Chondrocyte (in vitro differentiated cells): ENCODE data around the gene A2M. TPM values are rescaled to one million over a fixed set of nuclear protein-coding genes. Genes with fewer than 3 reads are reported as not detected.

Experiments used
- DNase-seq: peaks from one replicate; pipeline ENCODE4 v3.0.0; 2021; ENCODE audit warnings: mixed read lengths, low spot score
- H3K27ac Mint-ChIP-seq: one replicate; pipeline ENCODE4 v1.8.0; 2021; ENCODE audit warnings: mild to moderate bottlenecking, moderate library complexity, mixed read lengths; ENCODE audit not compliant: unreplicated experiment
- H3K27me3 Mint-ChIP-seq: 2 replicates; pipeline ENCODE4 v1.8.0; 2021; ENCODE audit warnings: low read depth, mixed read lengths
- H3K36me3 Mint-ChIP-seq: 2 replicates; pipeline ENCODE4 v1.8.0; 2021; ENCODE audit warnings: low read depth, mixed read lengths
- H3K4me1 Mint-ChIP-seq: 2 replicates; pipeline ENCODE4 v1.8.0; 2021; ENCODE audit warnings: low read depth, mild to moderate bottlenecking, mixed read lengths
- H3K4me3 Mint-ChIP-seq: one replicate; pipeline ENCODE4 v1.8.0; 2021; ENCODE audit warnings: mild to moderate bottlenecking, moderate library complexity, mixed read lengths; ENCODE audit not compliant: unreplicated experiment
- H3K9me3 Mint-ChIP-seq: 2 replicates; pipeline ENCODE4 v1.8.0; 2021; ENCODE audit warnings: low read depth, mixed read lengths
- total RNA-seq: library from RNA; stranded (reverse); gene quantifications from 3 replicates; pipeline ENCODE4 v1.2.1, GENCODE V29; 2021
- TF ChIP-seq, protein P1 (sequence below): fragments of 200-600 bp; sonication (generic); IDR thresholded peaks from 2 replicates; pipeline ENCODE4 v1.5.0; 2021; ENCODE audit warnings: antibody characterized with exemption, mild to moderate bottlenecking, moderate library complexity

The A2M gene
- total RNA-seq, 1 donor from 2014 or later, result 40.8 TPM

DNA sequence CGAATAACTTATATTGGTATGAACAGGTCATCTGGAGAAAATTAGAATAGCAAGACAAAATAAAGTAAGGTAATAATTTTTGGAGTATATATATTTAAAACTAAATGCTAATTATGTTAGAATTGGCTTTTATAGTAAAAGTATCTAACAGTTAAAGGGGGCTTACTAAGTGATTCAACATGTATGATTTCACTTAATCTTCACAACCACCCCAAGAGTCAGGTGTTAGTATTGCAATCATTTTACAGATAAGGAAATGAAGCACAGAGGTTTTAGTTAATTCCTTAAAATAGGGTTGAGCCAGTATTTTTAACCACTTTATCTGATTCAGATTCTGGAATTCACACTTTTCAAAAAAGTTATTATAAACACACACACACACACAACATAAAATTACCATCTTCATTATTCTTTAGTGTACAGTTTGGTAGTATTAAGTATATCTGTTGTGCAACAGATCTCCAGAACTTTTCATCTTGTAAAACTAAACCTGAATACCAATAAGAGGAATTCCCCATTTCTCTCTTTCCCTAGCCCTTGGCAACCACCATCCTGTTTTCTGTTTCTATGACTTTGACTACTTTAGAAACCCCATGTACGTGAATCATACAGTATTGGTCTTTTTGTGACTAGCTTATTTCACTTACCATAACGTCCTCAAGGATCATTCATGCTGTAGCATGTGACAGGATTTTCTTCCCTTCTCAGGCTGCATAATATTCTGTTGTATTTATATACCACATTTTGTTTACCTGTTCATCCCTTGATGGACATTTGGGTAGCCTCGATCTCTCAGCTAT is 12.5 kb downstream of the A2M start:
- H3K4me3 Mint-ChIP-seq, result no peak overlapping the region
- no peak for DNase-seq
- H3K27me3 Mint-ChIP-seq, result no peaks in the 10 kb centered on the region
- no peaks in the 10 kb centered on the region for H3K9me3 Mint-ChIP-seq
- H3K4me1 Mint-ChIP-seq, result no peaks in the 10 kb centered on the region
- TF ChIP-seq, protein P1, sequence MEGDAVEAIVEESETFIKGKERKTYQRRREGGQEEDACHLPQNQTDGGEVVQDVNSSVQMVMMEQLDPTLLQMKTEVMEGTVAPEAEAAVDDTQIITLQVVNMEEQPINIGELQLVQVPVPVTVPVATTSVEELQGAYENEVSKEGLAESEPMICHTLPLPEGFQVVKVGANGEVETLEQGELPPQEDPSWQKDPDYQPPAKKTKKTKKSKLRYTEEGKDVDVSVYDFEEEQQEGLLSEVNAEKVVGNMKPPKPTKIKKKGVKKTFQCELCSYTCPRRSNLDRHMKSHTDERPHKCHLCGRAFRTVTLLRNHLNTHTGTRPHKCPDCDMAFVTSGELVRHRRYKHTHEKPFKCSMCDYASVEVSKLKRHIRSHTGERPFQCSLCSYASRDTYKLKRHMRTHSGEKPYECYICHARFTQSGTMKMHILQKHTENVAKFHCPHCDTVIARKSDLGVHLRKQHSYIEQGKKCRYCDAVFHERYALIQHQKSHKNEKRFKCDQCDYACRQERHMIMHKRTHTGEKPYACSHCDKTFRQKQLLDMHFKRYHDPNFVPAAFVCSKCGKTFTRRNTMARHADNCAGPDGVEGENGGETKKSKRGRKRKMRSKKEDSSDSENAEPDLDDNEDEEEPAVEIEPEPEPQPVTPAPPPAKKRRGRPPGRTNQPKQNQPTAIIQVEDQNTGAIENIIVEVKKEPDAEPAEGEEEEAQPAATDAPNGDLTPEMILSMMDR, result no peak
- H3K27ac Mint-ChIP-seq, result no peak overlapping the region
- H3K36me3 Mint-ChIP-seq, result no peaks in the 10 kb centered on the region

DNA sequence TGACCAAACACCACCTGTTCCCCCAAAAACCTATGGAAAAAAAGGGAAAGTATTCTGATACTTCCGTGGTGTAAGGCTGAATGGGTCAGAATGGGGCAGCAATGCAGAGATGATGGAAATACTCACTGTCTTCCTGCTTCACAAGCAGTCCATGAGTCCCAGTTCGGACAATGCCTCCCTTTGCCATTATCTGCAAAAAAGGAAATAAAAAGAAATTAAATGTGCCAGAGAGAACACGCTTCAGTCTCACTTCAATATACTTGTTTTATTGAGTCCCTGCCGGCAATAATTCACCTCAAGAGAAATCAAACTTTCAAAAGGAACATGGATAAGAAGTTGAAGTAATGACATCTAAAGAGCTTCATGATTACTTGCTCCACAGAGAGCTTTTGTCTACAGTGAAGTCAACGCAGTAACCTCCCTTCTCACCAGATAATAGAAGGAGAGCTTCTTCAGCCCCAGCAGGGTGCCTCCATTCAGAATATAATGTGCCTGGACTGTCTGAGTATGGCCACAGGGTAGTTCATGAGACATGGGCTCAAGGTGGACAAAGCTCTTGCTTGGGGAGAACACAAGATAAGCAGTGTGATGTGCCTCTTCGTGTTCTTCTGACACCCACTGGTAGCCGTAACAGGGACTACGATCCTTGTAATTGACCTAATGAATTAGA is 14.6 kb downstream of the A2M start:
- no peak overlapping the region for H3K27ac Mint-ChIP-seq
- no peaks in the 10 kb centered on the region for H3K27me3 Mint-ChIP-seq
- H3K36me3 Mint-ChIP-seq, result peaks cover 2% of the 10 kb centered on the region
- no peak for DNase-seq
- no peaks in the 10 kb centered on the region for H3K9me3 Mint-ChIP-seq
- no peaks in the 10 kb centered on the region for H3K4me1 Mint-ChIP-seq
- no peak overlapping the region for H3K4me3 Mint-ChIP-seq
- TF ChIP-seq, protein P1, result no peak

DNA sequence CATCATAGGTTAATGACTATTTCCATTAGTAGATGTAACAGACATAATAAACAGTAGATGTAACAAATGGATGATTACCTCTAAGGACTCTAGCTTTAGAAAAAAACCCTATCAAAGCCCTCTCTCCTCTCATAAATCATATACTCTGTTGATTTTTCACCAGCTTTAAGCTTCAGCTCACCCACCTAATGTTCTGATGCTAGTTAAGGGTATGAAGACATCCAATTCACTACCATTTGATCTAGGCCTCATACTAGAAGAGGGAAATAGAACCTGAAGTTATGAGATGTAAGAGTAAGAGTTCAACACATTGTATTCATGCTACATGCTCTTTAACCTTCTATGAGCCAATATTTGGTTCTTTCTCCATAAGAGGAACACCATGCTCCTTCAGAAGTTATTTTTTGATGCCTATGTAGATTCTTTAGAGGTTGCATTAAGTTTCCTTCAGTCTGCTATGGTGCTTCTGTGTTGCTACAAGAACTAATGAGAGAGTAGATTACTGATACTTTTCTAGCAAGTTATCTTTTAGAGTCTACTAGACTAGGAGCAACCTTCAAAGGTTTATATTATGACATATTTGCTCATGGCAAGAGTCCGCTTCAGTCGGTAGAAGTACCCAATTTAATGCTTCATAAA is 16.0 kb downstream of the A2M start:
- TF ChIP-seq, protein P1, result no peak
- Mint-ChIP-seq H3K9me3 (no peaks in the 10 kb centered on the region), H3K27ac (no peak overlapping the region), H3K4me3 (no peak overlapping the region), H3K4me1 (no peaks in the 10 kb centered on the region), H3K27me3 (no peaks in the 10 kb centered on the region), H3K36me3 (peaks cover 2% of the 10 kb centered on the region)
- no peak for DNase-seq

DNA sequence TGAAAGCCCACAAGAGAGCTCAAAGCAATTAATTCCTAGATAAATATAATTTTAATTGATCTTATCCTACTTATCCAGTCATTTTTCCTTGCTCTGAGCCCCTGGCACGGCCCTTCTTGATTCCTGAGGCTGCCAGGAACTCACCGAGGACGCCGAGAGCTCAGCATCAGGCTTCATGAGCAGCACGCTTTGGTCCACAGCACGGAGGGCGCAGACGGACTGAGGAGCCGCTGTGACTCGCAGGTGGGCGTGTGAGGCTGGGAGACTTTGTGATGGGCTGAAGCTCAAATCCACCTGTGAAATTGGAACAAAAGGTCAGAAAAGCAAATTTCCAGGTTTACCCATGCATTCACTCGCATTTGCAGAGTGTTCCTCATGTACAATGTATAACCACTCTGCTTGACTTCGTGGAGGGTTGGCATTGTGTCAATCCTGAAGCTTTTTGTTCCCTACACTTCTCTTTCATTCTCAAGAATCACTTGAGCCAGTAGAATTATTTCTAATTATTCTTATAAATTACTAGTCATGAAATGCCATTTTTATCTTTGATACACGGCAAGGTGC is 17.2 kb downstream of the A2M start:
- no peak overlapping the region for H3K27ac Mint-ChIP-seq
- no peak overlapping the region for H3K4me3 Mint-ChIP-seq
- DNase-seq, result no peak
- H3K36me3 Mint-ChIP-seq, result peaks cover 2% of the 10 kb centered on the region
- no peaks in the 10 kb centered on the region for H3K27me3 Mint-ChIP-seq
- no peaks in the 10 kb centered on the region for H3K4me1 Mint-ChIP-seq
- TF ChIP-seq, protein P1, result no peak
- H3K9me3 Mint-ChIP-seq, result no peaks in the 10 kb centered on the region

DNA sequence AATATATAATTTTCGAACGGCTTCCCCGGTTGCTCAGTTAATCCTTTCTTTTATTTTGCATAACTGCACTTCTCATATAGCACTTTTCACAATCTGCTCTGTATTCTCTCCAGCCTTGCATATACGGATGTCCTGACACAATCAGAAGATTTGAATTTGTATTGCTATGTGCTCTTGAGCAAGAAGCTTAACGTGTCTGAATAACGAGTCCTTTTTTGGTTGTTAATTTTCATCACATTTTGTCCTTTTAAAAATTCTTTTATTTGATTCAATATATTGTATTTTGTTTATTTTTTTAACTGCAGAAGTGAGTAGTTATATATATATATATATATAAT is 17.6 kb downstream of the A2M start:
- no peaks in the 10 kb centered on the region for H3K4me1 Mint-ChIP-seq
- no peak overlapping the region for H3K27ac Mint-ChIP-seq
- no peaks in the 10 kb centered on the region for H3K27me3 Mint-ChIP-seq
- no peak for DNase-seq
- no peaks in the 10 kb centered on the region for H3K9me3 Mint-ChIP-seq
- H3K36me3 Mint-ChIP-seq, result peaks cover 2% of the 10 kb centered on the region
- H3K4me3 Mint-ChIP-seq, result no peak overlapping the region
- TF ChIP-seq, protein P1, result no peak
